Vagina (tissue), 2 donors: Measurements from ENCODE around the gene SLC31A2. TPM values are rescaled to one million over a fixed set of nuclear protein-coding genes. Genes with fewer than 3 reads are reported as not detected.

Experiments
- DNase-seq, 2 donors: peaks; one replicate each; pipeline ENCODE4 v3.0.0-alpha.2; 2017; ENCODE audit errors: extremely low spot score in 2 of 2
- H3K27ac ChIP-seq: fragments of 200-600 bp; sonication (generic); one replicate; pipeline ENCODE4 v1.5.1; 2019
- H3K27me3 ChIP-seq: fragments of 200-600 bp; sonication (generic); one replicate; pipeline ENCODE4 v1.5.1; 2019
- H3K36me3 ChIP-seq, 2 donors: fragments of 200-600 bp; sonication (generic); one replicate each; pipeline ENCODE4 v1.5.1; 2017 to 2019
- H3K4me1 ChIP-seq: fragments of 200-600 bp; sonication (generic); one replicate; pipeline ENCODE4 v1.5.1; 2019
- H3K4me3 ChIP-seq, 2 donors: fragments of 200-600 bp; sonication (generic); 1 replicate in 1 of 2; 2 replicates in 1 of 2; pipeline ENCODE4 v1.5.1; 2016 to 2019
- H3K9me3 ChIP-seq: fragments of 200-600 bp; sonication (generic); one replicate; pipeline ENCODE4 v1.5.1; 2019
- CTCF ChIP-seq, 3 experiments: fragments of 450-650 bp in 2 of 3; fragments of 200-600 bp in 1 of 3; sonication (generic) in 1 of 3; IDR thresholded peaks; one replicate each; pipeline ENCODE4 v1.5.1; 2017 to 2019; ENCODE audit warnings: antibody characterized with exemption in 3 of 3, mild to moderate bottlenecking in 2 of 3, moderate library complexity in 2 of 3
- POLR2A ChIP-seq, 2 donors: fragments of 450-650 bp; IDR thresholded peaks; one replicate each; pipeline ENCODE4 v1.6.1; 2017; ENCODE audit warnings: antibody characterized with exemption in 2 of 2, mild to moderate bottlenecking in 2 of 2, moderate library complexity in 2 of 2
- POLR2AphosphoS5 ChIP-seq, 2 donors: sonication (generic); formaldehyde crosslinking; IDR thresholded peaks; one replicate each; pipeline ENCODE4 v1.9.0; 2017; ENCODE audit warnings: antibody characterized with exemption in 2 of 2, mild to moderate bottlenecking in 2 of 2, low read depth in 1 of 2; ENCODE audit not compliant: insufficient read depth in 1 of 2
- intact Hi-C: fragments of 100-400 bp; cut with DNase I; formaldehyde crosslinking; loops from one replicate; pipeline ENCODE4 v1.15.1; 2023
- total RNA-seq: library from RNA; depleted of rRNA; stranded (reverse); fragments of >200 nt; gene quantifications from one replicate; pipeline ENCODE4 v1.2.3, GENCODE V29; 2016

Gene SLC31A2
- total RNA-seq, 1 donor from 2014 or later = 11.5 TPM

GRCh38 chr9:113185271-113185670, 34.5 kb downstream of the SLC31A2 start:
- H3K9me3 ChIP-seq = no peaks in the 10 kb centered on the region
- H3K27me3 ChIP-seq = no peaks in the 10 kb centered on the region
- H3K4me3 ChIP-seq = no peak overlapping the region
- TF ChIP-seq CTCF (IDR thresholded peaks at IDR 0.05) = no peak
- no peak for TF ChIP-seq POLR2AphosphoS5 (IDR thresholded peaks at IDR 0.05; ENCODE audit: insufficient read depth in 1 of 2, low read depth in 1 of 2)
- no peak for TF ChIP-seq POLR2A (IDR thresholded peaks at IDR 0.05)
- intact Hi-C loops = no loop called here
- DNase-seq = no peak
- peaks cover 10% of the 10 kb centered on the region for H3K4me1 ChIP-seq
- H3K36me3 ChIP-seq = peaks cover 0 to 82% of the 10 kb centered on the region in 2 donors
- no peak overlapping the region for H3K27ac ChIP-seq

GRCh38 chr9:113186137-113186755, 35.4 kb downstream of the SLC31A2 start:
- peaks cover 10% of the 10 kb centered on the region for H3K4me1 ChIP-seq
- no peak overlapping the region for H3K4me3 ChIP-seq
- H3K9me3 ChIP-seq = no peaks in the 10 kb centered on the region
- H3K27me3 ChIP-seq = no peaks in the 10 kb centered on the region
- no peak for TF ChIP-seq POLR2AphosphoS5 (IDR thresholded peaks at IDR 0.05; ENCODE audit: insufficient read depth in 1 of 2, low read depth in 1 of 2)
- no peak for TF ChIP-seq POLR2A (IDR thresholded peaks at IDR 0.05)
- H3K36me3 ChIP-seq = peaks cover 0 to 74% of the 10 kb centered on the region in 2 donors
- no peak for DNase-seq
- intact Hi-C loops = no loop called here
- H3K27ac ChIP-seq = no peak overlapping the region

- TF ChIP-seq POLR2A (IDR thresholded peaks at IDR 0.05) (no peak), POLR2AphosphoS5 (IDR thresholded peaks at IDR 0.05; ENCODE audit: insufficient read depth in 1 of 2, low read depth in 1 of 2) (peak in 1 of 2 donors; percentile 63), CTCF (IDR thresholded peaks at IDR 0.05) (no peak)
- no peaks in the 10 kb centered on the region for H3K27me3 ChIP-seq
- H3K9me3 ChIP-seq = no peaks in the 10 kb centered on the region
- H3K4me3 ChIP-seq = no peak overlapping the region
- peaks cover 6 to 72% of the 10 kb centered on the region in 2 donors for H3K36me3 ChIP-seq
- H3K27ac ChIP-seq = peak overlapping the region; percentile 71
- peak in 1 of 2 donors; percentile 90 for DNase-seq
- intact Hi-C loops = no loop called here
- H3K4me1 ChIP-seq = peaks cover 10% of the 10 kb centered on the region
These were observed 37.3 kb downstream of the SLC31A2 start for GRCh38 chr9:113187929-113188595.

- no peak for DNase-seq
- Histone ChIP-seq H3K4me1 (peaks cover 10% of the 10 kb centered on the region), H3K36me3 (peaks cover 6 to 59% of the 10 kb centered on the region in 2 donors), H3K27ac (no peak overlapping the region), H3K9me3 (no peaks in the 10 kb centered on the region), H3K4me3 (no peak overlapping the region), H3K27me3 (no peaks in the 10 kb centered on the region)
- no peak for TF ChIP-seq POLR2AphosphoS5 (IDR thresholded peaks at IDR 0.05; ENCODE audit: insufficient read depth in 1 of 2, low read depth in 1 of 2)
- no peak for TF ChIP-seq CTCF (IDR thresholded peaks at IDR 0.05)
- no peak for TF ChIP-seq POLR2A (IDR thresholded peaks at IDR 0.05)
- intact Hi-C loops = no loop called here
These were observed 41.6 kb downstream of the SLC31A2 start for GRCh38 chr9:113192455-113192854.

GRCh38 chr9:113199683-113200329, 49.0 kb downstream of the SLC31A2 start:
- no peaks in the 10 kb centered on the region for H3K9me3 ChIP-seq
- H3K27ac ChIP-seq = no peak overlapping the region
- H3K27me3 ChIP-seq = no peaks in the 10 kb centered on the region
- TF ChIP-seq CTCF (IDR thresholded peaks at IDR 0.05) (no peak), POLR2AphosphoS5 (IDR thresholded peaks at IDR 0.05; ENCODE audit: insufficient read depth in 1 of 2, low read depth in 1 of 2) (no peak), POLR2A (IDR thresholded peaks at IDR 0.05) (no peak)
- H3K4me3 ChIP-seq = no peak overlapping the region
- H3K36me3 ChIP-seq = peaks cover 3 to 63% of the 10 kb centered on the region in 2 donors
- no peak for DNase-seq
- no peaks in the 10 kb centered on the region for H3K4me1 ChIP-seq
- intact Hi-C loops = no loop called here
